ENCODE data around the gene HIVEP3.
A peak's percentile ranks its signal among the peaks of the same experiment; 100 is the strongest.

DNA sequence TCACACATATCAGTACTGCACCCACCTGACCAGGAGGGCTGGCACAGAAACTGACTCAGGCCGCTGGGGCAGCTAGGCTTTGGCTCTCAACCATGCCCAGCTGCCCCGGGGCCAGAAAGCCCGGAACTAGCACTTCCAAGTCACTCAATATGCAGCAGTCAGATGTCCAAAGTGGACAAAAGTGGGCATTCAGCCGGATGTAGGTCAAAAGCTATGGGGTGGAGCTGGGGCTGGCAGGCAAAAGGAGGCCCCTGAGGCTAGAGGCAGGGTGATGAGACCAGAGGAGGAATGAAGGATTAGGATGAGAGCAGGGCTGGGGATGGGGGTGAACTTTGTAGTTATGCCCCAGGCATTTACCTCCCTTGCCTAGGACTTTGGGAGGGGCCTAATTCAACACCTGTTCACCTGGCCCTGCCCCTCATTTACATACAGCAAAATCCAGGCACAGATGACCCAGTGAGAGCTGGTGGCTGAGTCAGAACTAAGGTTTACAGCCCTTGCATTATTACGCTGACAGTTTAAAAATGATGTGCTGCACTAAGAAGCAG, 403.5 kb downstream of the HIVEP3 start:
- TF ChIP-seq POLR2A (IDR thresholded peaks at IDR 0.05) = peak in 1 of 2 donors; percentile 19
- TF ChIP-seq, protein P1, sequence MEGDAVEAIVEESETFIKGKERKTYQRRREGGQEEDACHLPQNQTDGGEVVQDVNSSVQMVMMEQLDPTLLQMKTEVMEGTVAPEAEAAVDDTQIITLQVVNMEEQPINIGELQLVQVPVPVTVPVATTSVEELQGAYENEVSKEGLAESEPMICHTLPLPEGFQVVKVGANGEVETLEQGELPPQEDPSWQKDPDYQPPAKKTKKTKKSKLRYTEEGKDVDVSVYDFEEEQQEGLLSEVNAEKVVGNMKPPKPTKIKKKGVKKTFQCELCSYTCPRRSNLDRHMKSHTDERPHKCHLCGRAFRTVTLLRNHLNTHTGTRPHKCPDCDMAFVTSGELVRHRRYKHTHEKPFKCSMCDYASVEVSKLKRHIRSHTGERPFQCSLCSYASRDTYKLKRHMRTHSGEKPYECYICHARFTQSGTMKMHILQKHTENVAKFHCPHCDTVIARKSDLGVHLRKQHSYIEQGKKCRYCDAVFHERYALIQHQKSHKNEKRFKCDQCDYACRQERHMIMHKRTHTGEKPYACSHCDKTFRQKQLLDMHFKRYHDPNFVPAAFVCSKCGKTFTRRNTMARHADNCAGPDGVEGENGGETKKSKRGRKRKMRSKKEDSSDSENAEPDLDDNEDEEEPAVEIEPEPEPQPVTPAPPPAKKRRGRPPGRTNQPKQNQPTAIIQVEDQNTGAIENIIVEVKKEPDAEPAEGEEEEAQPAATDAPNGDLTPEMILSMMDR (IDR thresholded peaks at IDR 0.05) = no peak
